ENCODE data around the gene ZNF516.

- TF ChIP-seq CTCF (IDR thresholded peaks at IDR 0.05; ENCODE audit: poor library complexity) = no peak
- TF ChIP-seq EZH2 (IDR thresholded peaks at IDR 0.05; ENCODE audit: borderline replicate concordance) = no peak
Measured at GRCh38 chr18:76490033-76490432, 5.0 kb downstream of the ZNF516 start.

Data from hepatocyte (in vitro differentiated cells).